ENCODE results near the gene RNF182.

DNA sequence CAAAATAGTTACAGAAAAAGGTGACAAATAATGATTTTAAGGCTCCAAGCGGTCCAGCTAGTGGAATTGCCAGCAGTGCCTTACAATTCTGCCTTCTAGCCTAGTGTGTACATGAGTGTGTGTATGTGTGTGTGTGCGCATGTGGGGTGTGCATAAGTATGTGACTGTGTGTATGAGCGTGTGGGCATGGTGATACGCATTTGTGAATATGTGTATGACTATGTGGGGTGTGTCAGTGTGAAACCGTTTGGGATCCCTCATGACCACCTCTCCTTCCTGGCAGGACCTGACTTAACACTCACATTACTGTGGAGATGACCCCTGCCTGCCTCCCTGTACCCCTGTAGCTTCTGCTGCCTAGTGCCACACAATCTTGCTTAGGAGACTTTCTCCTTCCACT lies 40.4 kb upstream of the RNF182 start:
- TF ChIP-seq, protein P1, sequence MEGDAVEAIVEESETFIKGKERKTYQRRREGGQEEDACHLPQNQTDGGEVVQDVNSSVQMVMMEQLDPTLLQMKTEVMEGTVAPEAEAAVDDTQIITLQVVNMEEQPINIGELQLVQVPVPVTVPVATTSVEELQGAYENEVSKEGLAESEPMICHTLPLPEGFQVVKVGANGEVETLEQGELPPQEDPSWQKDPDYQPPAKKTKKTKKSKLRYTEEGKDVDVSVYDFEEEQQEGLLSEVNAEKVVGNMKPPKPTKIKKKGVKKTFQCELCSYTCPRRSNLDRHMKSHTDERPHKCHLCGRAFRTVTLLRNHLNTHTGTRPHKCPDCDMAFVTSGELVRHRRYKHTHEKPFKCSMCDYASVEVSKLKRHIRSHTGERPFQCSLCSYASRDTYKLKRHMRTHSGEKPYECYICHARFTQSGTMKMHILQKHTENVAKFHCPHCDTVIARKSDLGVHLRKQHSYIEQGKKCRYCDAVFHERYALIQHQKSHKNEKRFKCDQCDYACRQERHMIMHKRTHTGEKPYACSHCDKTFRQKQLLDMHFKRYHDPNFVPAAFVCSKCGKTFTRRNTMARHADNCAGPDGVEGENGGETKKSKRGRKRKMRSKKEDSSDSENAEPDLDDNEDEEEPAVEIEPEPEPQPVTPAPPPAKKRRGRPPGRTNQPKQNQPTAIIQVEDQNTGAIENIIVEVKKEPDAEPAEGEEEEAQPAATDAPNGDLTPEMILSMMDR (IDR thresholded peaks at IDR 0.05): no peak
- TF ChIP-seq EZH2 (IDR thresholded peaks at IDR 0.05): no peak
- no peak for TF ChIP-seq EZH2phosphoT487 (IDR thresholded peaks at IDR 0.05)
